Measurements from ENCODE around the gene KIAA1755.

KIAA1755 gene

GRCh38 chr20:38217791-38218565, 42.6 kb downstream of the KIAA1755 start:
- DNase-seq: no peak

- DNase-seq: no peak
These were observed 43.6 kb downstream of the KIAA1755 start for GRCh38 chr20:38216746-38217595.

- no peak for DNase-seq
These were observed 44.3 kb downstream of the KIAA1755 start for GRCh38 chr20:38216201-38216600.

- no peak for DNase-seq
These were observed 45.0 kb downstream of the KIAA1755 start for GRCh38 chr20:38215194-38216182.

- no peak for DNase-seq
These were observed 46.0 kb downstream of the KIAA1755 start for GRCh38 chr20:38214256-38215193.

- DNase-seq: no peak
These were observed 47.0 kb downstream of the KIAA1755 start for GRCh38 chr20:38213607-38213940.

GRCh38 chr20:38212806-38213606, 47.5 kb downstream of the KIAA1755 start:
- no peak for DNase-seq

GRCh38 chr20:38211200-38212097, 49.1 kb downstream of the KIAA1755 start:
- DNase-seq: no peak

- DNase-seq: no peak
These were observed 49.8 kb downstream of the KIAA1755 start for GRCh38 chr20:38210741-38211140.

- DNase-seq: no peak
These were observed 50.7 kb downstream of the KIAA1755 start for GRCh38 chr20:38209736-38210405.

- no peak for DNase-seq
These were observed 51.4 kb downstream of the KIAA1755 start for GRCh38 chr20:38209054-38209675.

GRCh38 chr20:38208523-38208922, 52.0 kb downstream of the KIAA1755 start:
- no peak for DNase-seq

- no peak for DNase-seq
These were observed 52.4 kb downstream of the KIAA1755 start for GRCh38 chr20:38208088-38208487.

- no peak for DNase-seq
These were observed 52.9 kb downstream of the KIAA1755 start for GRCh38 chr20:38207621-38208020.

GRCh38 chr20:38205001-38205400, 55.5 kb downstream of the KIAA1755 start:
- DNase-seq: no peak

GRCh38 chr20:38203981-38204357, 56.6 kb downstream of the KIAA1755 start:
- DNase-seq: no peak

- no peak for DNase-seq
These were observed 57.1 kb downstream of the KIAA1755 start for GRCh38 chr20:38203337-38203980.

- DNase-seq: no peak
These were observed 57.6 kb downstream of the KIAA1755 start for GRCh38 chr20:38202982-38203293.

Data from DMS53 (cell line).